Kidney (tissue), 14 donors: ENCODE measurements around the gene MAML3. TPM values are rescaled to one million over a fixed set of nuclear protein-coding genes. Genes with fewer than 3 reads are reported as not detected.

Source experiments
- DNase-seq, 5 donors: peaks; one replicate each; pipeline ENCODE4 v3.0.0-alpha.2; 2013 to 2020
- FAIRE-seq: peaks from 2 replicates; lab custom pipeline; 2012; peaks lifted over from hg19 to GRCh38; lab: Jason Lieb, UNC
- H3K27ac ChIP-seq, 2 donors: one replicate each; pipeline ENCODE4 v1.7.0; 2013; ENCODE audit warnings: low read depth in 2 of 2, low read length in 2 of 2, inconsistent platforms in 1 of 2
- H3K27me3 ChIP-seq: one replicate; pipeline ENCODE4 v1.7.1; 2013; ENCODE audit warnings: low read length, inconsistent platforms; ENCODE audit not compliant: control insufficient read depth, insufficient read depth
- H3K36me3 ChIP-seq, 3 donors: one replicate each; pipeline versions ENCODE4 v1.7.0 to v1.7.1; 2013; ENCODE audit warnings: low read length in 3 of 3, control low read depth in 1 of 3, inconsistent platforms in 1 of 3; ENCODE audit not compliant: insufficient read depth in 3 of 3, control insufficient read depth in 2 of 3
- H3K4me1 ChIP-seq, 3 donors: one replicate each; pipeline versions ENCODE4 v1.7.0 to v1.7.1; 2013; ENCODE audit warnings: low read length in 3 of 3, inconsistent platforms in 1 of 3, low read depth in 1 of 3; ENCODE audit not compliant: control insufficient read depth in 2 of 3, insufficient read depth in 2 of 3
- H3K4me3 ChIP-seq, 3 donors: one replicate each; pipeline versions ENCODE4 v1.7.0 to v1.8.1; 2013; ENCODE audit warnings: low read length in 3 of 3, control low read depth in 1 of 3, inconsistent platforms in 1 of 3
- H3K9ac ChIP-seq, 3 donors: one replicate each; pipeline versions ENCODE4 v1.7.0 to v1.7.1; 2013; ENCODE audit warnings: low read length in 3 of 3, control low read depth in 1 of 3, inconsistent platforms in 1 of 3
- H3K9me3 ChIP-seq, 3 donors: one replicate each; pipeline versions ENCODE4 v1.7.0 to v1.7.1; 2013; ENCODE audit warnings: low read length in 3 of 3, control low read depth in 1 of 3, inconsistent platforms in 1 of 3; ENCODE audit not compliant: control insufficient read depth in 2 of 3, insufficient read depth in 1 of 3
- intact Hi-C: fragments of 100-400 bp; cut with DNase I; formaldehyde crosslinking; loops from one replicate; pipeline ENCODE4 v1.11.1; 2022
- polyA plus RNA-seq: library from polyadenylated mRNA; stranded (reverse); fragments of 350-450 nt; fragmentation: Illumina TruSeq; extraction: RNeasy Lipid Tissue Mini Kit (QIAGEN cat#74804); gene quantifications from one replicate; pipeline ENCODE4 v1.2.3, GENCODE V29; 2014; ENCODE audit warnings: low read depth, low replicate concordance; ENCODE audit not compliant: insufficient read depth
- total RNA-seq: library from RNA; stranded (reverse); fragmentation: NEBNext Ultra II Directional; extraction: Animal tissue kit (Norgen Biotek cat#: 25700); gene quantifications from one replicate; pipeline ENCODE4 v1.2.1, GENCODE V29; 2021
- TF ChIP-seq, protein P1 (sequence below): IDR thresholded peaks from 3 replicates; pipeline ENCODE4 v1.5.1; 2012; ENCODE audit warnings: mild to moderate bottlenecking, moderate library complexity, borderline replicate concordance; ENCODE audit not compliant: insufficient read depth; ENCODE audit errors: extremely low read depth
- donor health status: control.
- donor health status: control.
- donor health status: control.
- donor health status: control.
- donor health status: control.
- donor health status: DM: yes; HTN: yes; CAD: no.
- donor health status: Normal renal cell carcinoma (clear cell type).

The MAML3 gene
- total and polyA plus RNA-seq, 2 donors from 2014 or later = 1.4 to 10.4 TPM

DNA sequence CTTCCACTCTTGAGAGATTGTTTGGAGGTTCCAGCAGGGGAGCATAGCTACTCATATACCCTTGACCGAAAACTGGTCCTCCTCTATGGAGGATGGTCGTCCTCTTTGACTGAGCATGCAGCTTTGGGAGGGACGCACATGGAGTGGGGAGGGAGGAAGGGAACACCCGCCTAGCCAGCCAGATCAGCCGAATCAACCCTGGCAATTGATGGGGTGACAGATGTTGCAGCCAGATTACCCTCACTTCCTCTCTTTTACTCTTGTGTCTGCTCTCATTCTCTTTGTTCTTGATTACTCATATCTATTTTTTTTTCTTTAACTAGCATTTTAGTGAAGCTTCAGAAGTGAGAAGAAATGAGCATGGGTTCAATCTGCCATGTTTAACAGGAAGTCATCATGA lies 468.8 kb downstream of the MAML3 start:
- TF ChIP-seq, protein P1, sequence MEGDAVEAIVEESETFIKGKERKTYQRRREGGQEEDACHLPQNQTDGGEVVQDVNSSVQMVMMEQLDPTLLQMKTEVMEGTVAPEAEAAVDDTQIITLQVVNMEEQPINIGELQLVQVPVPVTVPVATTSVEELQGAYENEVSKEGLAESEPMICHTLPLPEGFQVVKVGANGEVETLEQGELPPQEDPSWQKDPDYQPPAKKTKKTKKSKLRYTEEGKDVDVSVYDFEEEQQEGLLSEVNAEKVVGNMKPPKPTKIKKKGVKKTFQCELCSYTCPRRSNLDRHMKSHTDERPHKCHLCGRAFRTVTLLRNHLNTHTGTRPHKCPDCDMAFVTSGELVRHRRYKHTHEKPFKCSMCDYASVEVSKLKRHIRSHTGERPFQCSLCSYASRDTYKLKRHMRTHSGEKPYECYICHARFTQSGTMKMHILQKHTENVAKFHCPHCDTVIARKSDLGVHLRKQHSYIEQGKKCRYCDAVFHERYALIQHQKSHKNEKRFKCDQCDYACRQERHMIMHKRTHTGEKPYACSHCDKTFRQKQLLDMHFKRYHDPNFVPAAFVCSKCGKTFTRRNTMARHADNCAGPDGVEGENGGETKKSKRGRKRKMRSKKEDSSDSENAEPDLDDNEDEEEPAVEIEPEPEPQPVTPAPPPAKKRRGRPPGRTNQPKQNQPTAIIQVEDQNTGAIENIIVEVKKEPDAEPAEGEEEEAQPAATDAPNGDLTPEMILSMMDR = no peak
- no peaks in the 10 kb centered on the region for H3K27me3 ChIP-seq

DNA sequence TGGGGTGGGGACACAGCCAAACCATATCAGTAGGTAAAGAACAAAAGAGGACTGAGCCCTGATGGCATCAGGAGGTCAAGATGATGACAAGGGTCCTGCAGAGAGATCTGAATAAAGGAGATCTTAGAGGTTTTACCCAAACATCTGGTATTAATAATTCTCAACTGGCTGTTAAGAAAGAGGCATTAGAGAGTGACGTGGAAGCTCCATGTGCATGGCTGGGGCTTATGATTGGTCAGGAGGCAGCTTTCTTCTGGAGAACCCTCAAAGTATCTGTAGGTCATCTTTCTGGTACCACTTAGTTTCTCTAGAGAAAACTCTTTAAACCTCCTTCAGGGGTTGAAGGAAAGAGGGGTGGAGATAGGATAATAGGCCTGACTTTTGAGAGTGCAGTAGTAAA lies 469.6 kb downstream of the MAML3 start:
- intact Hi-C loops = no loop called here
- no peak for FAIRE-seq

More for the DNA sequence above, 468.8 kb downstream of the MAML3 start:
- Histone ChIP-seq H3K36me3 (peaks cover 0 to 4% (median 0%) of the 10 kb centered on the region in 3 donors), H3K4me3 (no peak overlapping the region), H3K4me1 (peaks cover 0 to 5% (median 0%) of the 10 kb centered on the region in 3 donors), H3K9me3 (no peaks in the 10 kb centered on the region), H3K27ac (no peak overlapping the region), H3K9ac (no peak overlapping the region)
- FAIRE-seq (no peak), DNase-seq (no peak)
- intact Hi-C loops = no loop called here

GRCh38 chr4:139682741-139683151 lies 471.2 kb downstream of the MAML3 start:
- TF ChIP-seq, protein P1 = no peak
- Histone ChIP-seq H3K9ac (no peak overlapping the region), H3K27ac (no peak overlapping the region), H3K4me1 (peaks cover 0 to 5% (median 0%) of the 10 kb centered on the region in 3 donors), H3K4me3 (no peak overlapping the region), H3K36me3 (peaks cover 0 to 14% (median 8%) of the 10 kb centered on the region in 3 donors), H3K27me3 (no peaks in the 10 kb centered on the region), H3K9me3 (no peaks in the 10 kb centered on the region)
- DNase-seq (peak in 1 of 5 donors; percentile 59), FAIRE-seq (no peak)
- intact Hi-C loops = no loop called here

More for the DNA sequence above, 469.6 kb downstream of the MAML3 start:
- no peak overlapping the region for H3K4me3 ChIP-seq
- no peaks in the 10 kb centered on the region for H3K27me3 ChIP-seq
- no peak overlapping the region for H3K27ac ChIP-seq
- no peak for DNase-seq
- peaks cover 0 to 4% (median 2%) of the 10 kb centered on the region in 3 donors for H3K36me3 ChIP-seq
- TF ChIP-seq, protein P1 = no peak
- no peak overlapping the region for H3K9ac ChIP-seq
- H3K9me3 ChIP-seq = no peaks in the 10 kb centered on the region
- H3K4me1 ChIP-seq = peaks cover 0 to 5% (median 0%) of the 10 kb centered on the region in 3 donors

- H3K27ac ChIP-seq = no peak overlapping the region
- no peaks in the 10 kb centered on the region for H3K9me3 ChIP-seq
- TF ChIP-seq, protein P1 = no peak
- H3K4me3 ChIP-seq = no peak overlapping the region
- no peak for FAIRE-seq
- DNase-seq = no peak
- H3K9ac ChIP-seq = no peak overlapping the region
- H3K36me3 ChIP-seq = peaks cover 0 to 14% (median 8%) of the 10 kb centered on the region in 3 donors
- intact Hi-C loops = no loop called here
- peaks cover 0 to 5% (median 0%) of the 10 kb centered on the region in 3 donors for H3K4me1 ChIP-seq
- no peaks in the 10 kb centered on the region for H3K27me3 ChIP-seq
These were observed 471.7 kb downstream of the MAML3 start for GRCh38 chr4:139682309-139682708.
